HepG2 (cell line): Measurements from ENCODE around the gene RAD1. TPM values are rescaled to one million over a fixed set of nuclear protein-coding genes. Genes with fewer than 3 reads are reported as not detected.

Source experiments
- ATAC-seq: fragments of 200-7000 bp; cut with Tn5 transposase; 3 replicates; pipeline ENCODE4 v1.9.1; 2020; ENCODE audit warnings: mild to moderate bottlenecking, moderate library complexity
- BruUV-seq: library from RNA; stranded (reverse); fragments of 400-500 nt; replicated peaks from 2 replicates; lab custom pipeline; 2021; lab: Mats Ljungman, UMichigan
- CTCF ChIA-PET: fragments of 300-600 bp; formaldehyde crosslinking; extraction: SDS; loops from one replicate; lab custom pipeline; 2021; ENCODE audit warnings: low total read pairs, inconsistent platforms, low intra/inter-chr PET ratio; lab: Yijun Ruan, JAX
- POLR2A ChIA-PET: fragments of 350-600 bp; sonication (Branson Sonifier 250); formaldehyde crosslinking; loops from one replicate; lab custom pipeline; 2020; ENCODE audit warnings: antibody characterized with exemption, inconsistent platforms; lab: Yijun Ruan, JAX
- DNase-seq: peaks from one replicate; pipeline ENCODE4 v3.0.0-alpha.2; 2015; ENCODE audit warnings: low spot score
- FAIRE-seq: peaks from 3 replicates; lab custom pipeline; 2011; peaks lifted over from hg19 to GRCh38; lab: Jason Lieb, UNC
- H2AFZ ChIP-seq: one replicate; pipeline ENCODE4 v1.6.1; 2011; ENCODE audit warnings: low read length, inconsistent platforms
- H3K27ac ChIP-seq: fragments of 300-600 bp; 3 replicates; pipeline ENCODE4 v1.8.0; 2011; ENCODE audit warnings: mixed run types, mild to moderate bottlenecking, mixed read lengths, low read length, inconsistent platforms; ENCODE audit not compliant: insufficient read depth; ENCODE audit errors: extremely low read length
- H3K27me3 ChIP-seq, 2 experiments: fragments of 200-600 bp in 1 of 2; 2 replicates in 1 of 2; 3 replicates in 1 of 2; pipeline versions ENCODE4 v1.6.0 to v1.8.0; 2011; ENCODE audit warnings: low read length in 2 of 2, mild to moderate bottlenecking in 2 of 2, moderate library complexity in 2 of 2, inconsistent platforms in 1 of 2; ENCODE audit not compliant: insufficient read depth in 2 of 2, control insufficient read depth in 1 of 2
- H3K36me3 ChIP-seq, 2 experiments: fragments of 200-600 bp in 1 of 2; replicated peaks in 1 of 2; 2 replicates in 1 of 2; 3 replicates in 1 of 2; pipeline versions ENCODE4 v1.5.1 to v1.8.0; 2011; ENCODE audit warnings: low read length in 2 of 2, inconsistent platforms in 1 of 2; ENCODE audit not compliant: insufficient read depth in 2 of 2, control insufficient read depth in 1 of 2
- H3K4me1 ChIP-seq: 2 replicates; pipeline ENCODE4 v1.5.1; 2012; ENCODE audit warnings: low read length, inconsistent platforms; ENCODE audit not compliant: insufficient read depth
- H3K4me2 ChIP-seq: 2 replicates; pipeline ENCODE4 v1.6.0; 2011; ENCODE audit warnings: low read depth, low read length, inconsistent platforms
- H3K4me3 ChIP-seq, 3 experiments: fragments of 200-600 bp in 1 of 3; sonication (generic), shearing (Covaris generic) in 1 of 3; replicated peaks in 1 of 3; 2 replicates each; pipeline ENCODE4 v1.5.1; 2011 to 2016; ENCODE audit warnings: low read length in 3 of 3, inconsistent platforms in 2 of 3, low read depth in 2 of 3, mild to moderate bottlenecking in 2 of 3, control low read depth in 1 of 3, mixed read lengths in 1 of 3; ENCODE audit not compliant: insufficient read depth in 1 of 3
- H3K79me2 ChIP-seq: one replicate; pipeline ENCODE4 v1.6.1; 2011; ENCODE audit warnings: low read length, inconsistent platforms; ENCODE audit not compliant: insufficient read depth
- H3K9ac ChIP-seq: 2 replicates; pipeline ENCODE4 v1.6.0; 2011; ENCODE audit warnings: mild to moderate bottlenecking, low read depth, low read length, inconsistent platforms; ENCODE audit not compliant: insufficient read depth
- H3K9me3 ChIP-seq: 2 replicates; pipeline ENCODE4 v1.5.1; 2012; ENCODE audit warnings: mild to moderate bottlenecking, low read length
- H4K20me1 ChIP-seq: 2 replicates; pipeline ENCODE4 v1.6.0; 2011; ENCODE audit warnings: inconsistent platforms, mild to moderate bottlenecking, low read length, moderate library complexity; ENCODE audit not compliant: insufficient read depth
- CBFB ChIP-seq: sonication (generic); formaldehyde crosslinking; IDR thresholded peaks from 2 replicates; pipeline ENCODE4 v1.4.0; 2020; ENCODE audit warnings: missing genetic modification reagents
- CTCF ChIP-seq: sonication (generic); formaldehyde crosslinking; IDR thresholded peaks from 2 replicates; pipeline ENCODE4 v1.5.0; 2020; ENCODE audit warnings: mild to moderate bottlenecking, missing genetic modification reagents, moderate library complexity
- MLLT10 ChIP-seq: sonication (generic); formaldehyde crosslinking; IDR thresholded peaks from 2 replicates; pipeline ENCODE4 v1.4.0; 2020; ENCODE audit warnings: missing genetic modification reagents
- POLR2G ChIP-seq: fragments of 200-400 bp; formaldehyde crosslinking; IDR thresholded peaks from 2 replicates; pipeline ENCODE4 v1.6.1; 2018; ENCODE audit warnings: mild to moderate bottlenecking, low read depth, low read length, moderate library complexity
- RBM22 ChIP-seq: fragments of 200-400 bp; formaldehyde crosslinking; optimal IDR thresholded peaks from 2 replicates; pipeline ENCODE3; 2017; ENCODE audit warnings: mild to moderate bottlenecking, low read length, moderate library complexity
- ZNF10 ChIP-seq: sonication (generic); formaldehyde crosslinking; IDR thresholded peaks from 2 replicates; pipeline ENCODE4 v1.4.0; 2020; ENCODE audit warnings: mild to moderate bottlenecking, low read depth, missing genetic modification reagents, borderline replicate concordance
- ZNF580 ChIP-seq: IDR thresholded peaks from 2 replicates; pipeline ENCODE4 v1.6.1; 2016; ENCODE audit warnings: low read depth, borderline replicate concordance
- WGBS: methylation state at CpG from one replicate; pipeline ENCODE4 v1.1.6; 2017; ENCODE audit warnings: low lambda C conversion rate; 5-methylcytosine and 5-hydroxymethylcytosine counted together
- in situ Hi-C: cut with HindIII; loops from 2 replicates; pipeline ENCODE4 v1.10.0; 2017; ENCODE audit warnings: low pct_unique_long_range_greater_than_20kb; ENCODE audit not compliant: extremely low pct_ligation_motif_present
- intact Hi-C: fragments of 100-400 bp; cut with micrococcal nuclease; formaldehyde crosslinking; loops from one replicate; pipeline ENCODE4 v1.10.0; 2022; ENCODE audit not compliant: unreplicated experiment
- polyA plus RNA-seq, 8 experiments: library from polyadenylated mRNA; depleted of rRNA in 3 of 8; stranded (reverse) in 7 of 8; unstranded in 1 of 8; fragments of >200 nt; fragmentation: Illumina TruSeq in 4 of 8; extraction: Trizol in 4 of 8; gene quantifications; 2 replicates each; pipeline versions ENCODE4 v1.2.1 to v1.2.3, GENCODE V29; 2011 to 2016; ENCODE audit warnings: low read depth in 4 of 8, missing spikeins in 1 of 8, mixed read lengths in 1 of 8; ENCODE audit not compliant: insufficient read depth in 1 of 8
- total RNA-seq, 5 experiments: library from RNA; depleted of rRNA; stranded (reverse); fragments of >200 nt; fragmentation: Illumina TruSeq; extraction: Trizol; gene quantifications; 2 replicates each; pipeline ENCODE4 v1.2.3, GENCODE V29; 2016; ENCODE audit warnings: low read depth in 1 of 5

The RAD1 gene
- total and polyA plus RNA-seq, 2 of the 13 experiments (the other 11 are each of a cell fraction or from before 2014, with no cell fraction given), result 14.7 to 39.1 TPM

- no peak for ATAC-seq
- intact Hi-C loops, result loop anchor here (2.0 to 5.0 kb wide), 2 partner anchors 13 to 1225 kb away; partner anchors contain the start of genes BRIX1, LMBRD2, RAD1 and SKP2
- no TSS peak for BruUV-seq
Measured at GRCh38 chr5:34927785-34928184, 12.5 kb upstream of the RAD1 start.

More at GRCh38 chr5:34927785-34928184, 12.5 kb upstream of the RAD1 start:
- in situ Hi-C loops, result no loop called here
- H3K9me3 ChIP-seq, result no peaks in the 10 kb centered on the region
- peaks cover 9 to 36% of the 10 kb centered on the region in 2 experiments for H3K36me3 ChIP-seq
- H4K20me1 ChIP-seq, result no peaks in the 10 kb centered on the region
- POLR2A ChIA-PET, result interaction anchor here (3.4 kb wide), 1 partner anchor 11 kb away, joined by 92 read pairs; the partner anchor contains the start of genes BRIX1 and RAD1
- H3K4me3 ChIP-seq, result no peak overlapping the region
- WGBS, result 100% methylated on average over 5 of the region's 5 CpGs
- H3K27me3 ChIP-seq, result no peaks in the 10 kb centered on the region; a peak in 1 of 5 replicates
- peaks cover 19% of the 10 kb centered on the region for H3K4me1 ChIP-seq
- H3K4me2 ChIP-seq, result no peak overlapping the region
- no peak overlapping the region for H3K9ac ChIP-seq
- FAIRE-seq (no peak), DNase-seq (no peak)
- peaks cover 26% of the 10 kb centered on the region for H3K79me2 ChIP-seq
- TF ChIP-seq RBM22, result peak; percentile 18
- no peak for TF ChIP-seq CTCF (CRISPR knock-in tag)
- 0 out of 2 replicates have a peak, but pooled peaks have one; percentile 24 for TF ChIP-seq POLR2G
- no peak for TF ChIP-seq ZNF580 (CRISPR knock-in tag)
- no peak for TF ChIP-seq MLLT10 (CRISPR knock-in tag)
- TF ChIP-seq CBFB, result no peak
- no peak for TF ChIP-seq ZNF10
- TF ChIP-seq, all 625 proteins: peak for 2
- H3K27ac ChIP-seq, result no peak overlapping the region
- CTCF ChIA-PET, result no interaction called here
- no peak overlapping the region for H2AFZ ChIP-seq
